ENCODE results near the gene SLAMF6. TPM values are rescaled to one million over a fixed set of nuclear protein-coding genes. Genes with fewer than 3 reads are reported as not detected.
"Not testable (repeated sequence)": the region's sequence is repeated elsewhere in the genome, so short reads cannot be mapped to it uniquely, and the experiment has no call there.

SLAMF6 gene
- total RNA-seq, 4 donors from 2014 or later = 0.60 to 6.7 (median 2.3) TPM; not detected in 1

- WGBS, 2 donors (ENCODE audit: low coverage in 1 of 2) = 90 to 92% methylated on average over 2 of the region's 2 CpGs
- Histone ChIP-seq H3K27ac (no peak overlapping the region), H3K9me3 (no peaks in the 10 kb centered on the region), H3K4me1 (no peaks in the 10 kb centered on the region), H3K27me3 (no peaks in the 10 kb centered on the region), H3K36me3 (no peaks in the 10 kb centered on the region), H3K4me3 (no peak overlapping the region)
- intact Hi-C loops (cut with DNase I; ENCODE audit: low total_unique reads) = no loop called here
- no peak for DNase-seq
- TF ChIP-seq POLR2A (IDR thresholded peaks at IDR 0.05) (no peak), EP300 (IDR thresholded peaks at IDR 0.05; ENCODE audit: low read depth) (no peak), CTCF (IDR thresholded peaks at IDR 0.05) (no peak), POLR2AphosphoS5 (IDR thresholded peaks at IDR 0.05) (no peak)
- in situ Hi-C loops (cut with MboI; ENCODE audit: low pct_ligation_motif_present in 1 of 4, low pct_unique_long_range_greater_than_20kb in 1 of 4, low sequenced_read_pairs in 3 of 4) = no loop called here
Measured at GRCh38 chr1:160483505-160484185, 39.4 kb downstream of the SLAMF6 start.

GRCh38 chr1:160481979-160482596 is 41.0 kb downstream of the SLAMF6 start:
- no peaks in the 10 kb centered on the region for H3K9me3 ChIP-seq
- in situ Hi-C loops (cut with MboI; ENCODE audit: low pct_ligation_motif_present in 1 of 4, low pct_unique_long_range_greater_than_20kb in 1 of 4, low sequenced_read_pairs in 3 of 4) = no loop called here
- H3K27ac ChIP-seq = no peak overlapping the region
- no peaks in the 10 kb centered on the region for H3K27me3 ChIP-seq
- 67 to 76% methylated on average over 1 of the region's 1 CpG for WGBS, 2 donors (ENCODE audit: low coverage in 1 of 2)
- H3K36me3 ChIP-seq = no peaks in the 10 kb centered on the region
- intact Hi-C loops (cut with DNase I; ENCODE audit: low total_unique reads) = no loop called here
- DNase-seq = no peak
- TF ChIP-seq CTCF (IDR thresholded peaks at IDR 0.05) (no peak), POLR2A (IDR thresholded peaks at IDR 0.05) (no peak), EP300 (IDR thresholded peaks at IDR 0.05; ENCODE audit: low read depth) (no peak), POLR2AphosphoS5 (IDR thresholded peaks at IDR 0.05) (no peak)
- no peak overlapping the region for H3K4me3 ChIP-seq
- H3K4me1 ChIP-seq = no peaks in the 10 kb centered on the region

- in situ Hi-C loops (cut with MboI; ENCODE audit: low pct_ligation_motif_present in 1 of 4, low pct_unique_long_range_greater_than_20kb in 1 of 4, low sequenced_read_pairs in 3 of 4); intact Hi-C loops (cut with DNase I; ENCODE audit: low total_unique reads); H3K36me3 ChIP-seq; H3K9me3 ChIP-seq; H3K4me1 ChIP-seq; DNase-seq; H3K27me3 ChIP-seq; H3K4me3 ChIP-seq; H3K27ac ChIP-seq: not testable (repeated sequence)
- WGBS, 2 donors (ENCODE audit: low coverage in 1 of 2) = 40 to 81% methylated on average over 1 to 7 of the region's 7 CpGs
Measured at GRCh38 chr1:160480781-160481180, 42.3 kb downstream of the SLAMF6 start.

GRCh38 chr1:160479091-160479490 is 44.0 kb downstream of the SLAMF6 start:
- intact Hi-C loops (cut with DNase I; ENCODE audit: low total_unique reads); DNase-seq; H3K27me3 ChIP-seq; H3K4me1 ChIP-seq; H3K36me3 ChIP-seq; in situ Hi-C loops (cut with MboI; ENCODE audit: low pct_ligation_motif_present in 1 of 4, low pct_unique_long_range_greater_than_20kb in 1 of 4, low sequenced_read_pairs in 3 of 4); H3K9me3 ChIP-seq; H3K27ac ChIP-seq; H3K4me3 ChIP-seq: not testable (repeated sequence)
- 84 to 93% methylated on average over 6 of the region's 6 CpGs for WGBS, 2 donors (ENCODE audit: low coverage in 1 of 2)

GRCh38 chr1:160474392-160475242 is 48.4 kb downstream of the SLAMF6 start:
- Histone ChIP-seq H3K4me1 (no peaks in the 10 kb centered on the region), H3K36me3 (no peaks in the 10 kb centered on the region), H3K9me3 (no peaks in the 10 kb centered on the region), H3K27ac (no peak overlapping the region), H3K4me3 (no peak overlapping the region), H3K27me3 (no peaks in the 10 kb centered on the region)
- in situ Hi-C loops (cut with MboI; ENCODE audit: low pct_ligation_motif_present in 1 of 4, low pct_unique_long_range_greater_than_20kb in 1 of 4, low sequenced_read_pairs in 3 of 4) = no loop called here
- intact Hi-C loops (cut with DNase I; ENCODE audit: low total_unique reads) = no loop called here
- no peak for DNase-seq
- WGBS, 2 donors (ENCODE audit: low coverage in 1 of 2) = 68 to 100% methylated on average over 1 of the region's 1 CpG
- TF ChIP-seq POLR2AphosphoS5 (IDR thresholded peaks at IDR 0.05) (no peak), CTCF (IDR thresholded peaks at IDR 0.05) (no peak), EP300 (IDR thresholded peaks at IDR 0.05; ENCODE audit: low read depth) (no peak), POLR2A (IDR thresholded peaks at IDR 0.05) (no peak)
